GM12891 (cell line): ENCODE measurements around the gene MCTP2.

Source experiments
- PAX5 ChIP-seq: IDR thresholded peaks from 2 replicates; pipeline ENCODE4 v1.6.1; 2011; ENCODE audit warnings: low read length, moderate library complexity, mild to moderate bottlenecking; ENCODE audit not compliant: insufficient read depth, severe bottlenecking
- POLR2A ChIP-seq: IDR thresholded peaks from 2 replicates; pipeline ENCODE4 v1.6.1; 2011; ENCODE audit warnings: low read depth, low read length, control low read depth

DNA sequence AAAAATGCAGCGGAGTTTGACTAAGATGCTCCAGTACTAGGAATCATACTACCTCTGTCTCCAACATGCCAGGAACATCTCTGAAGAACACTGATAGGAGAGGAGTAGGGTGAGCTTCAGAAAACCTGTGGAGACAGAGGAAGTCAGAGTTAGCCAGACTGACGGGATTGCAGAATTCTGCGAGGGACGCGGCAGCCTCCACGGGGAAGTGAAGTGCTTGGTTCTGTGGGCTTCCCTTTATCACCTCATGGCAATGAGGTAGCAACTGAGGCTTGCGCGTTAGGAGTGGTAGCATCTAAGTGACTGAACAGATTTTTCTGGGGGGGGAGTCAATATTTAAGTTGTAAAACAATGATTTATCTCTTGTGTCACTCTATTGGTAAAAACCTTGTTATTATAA lies 226.3 kb downstream of the MCTP2 start:
- no peak for TF ChIP-seq PAX5
- TF ChIP-seq POLR2A: no peak
